ENCODE results near the gene GET3.
"Not testable (repeated sequence)": the region's sequence is repeated elsewhere in the genome, so short reads cannot be mapped to it uniquely, and the experiment has no call there.

The GET3 gene

DNA sequence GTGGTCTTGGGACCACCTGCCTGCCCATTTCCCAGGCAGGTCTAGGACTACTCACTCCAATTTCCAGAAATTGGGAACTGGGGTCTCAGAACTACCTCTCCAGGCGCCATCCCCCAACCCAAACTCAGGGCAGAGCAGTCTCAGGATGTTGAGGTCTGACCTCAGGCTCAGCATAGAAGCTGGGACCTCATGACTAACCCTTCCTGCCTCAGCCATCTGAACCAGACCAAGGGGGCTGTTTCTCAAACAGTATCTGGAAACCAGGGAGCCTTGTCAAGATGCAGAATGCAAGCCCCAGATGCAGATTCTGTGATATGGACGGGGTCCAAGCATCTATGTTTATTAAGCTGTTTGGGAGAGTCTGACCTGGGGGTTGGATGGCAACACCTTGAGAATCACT, 42.2 kb upstream of the GET3 start:
- peak overlapping the region; percentile 93 for H3K4me3 Mint-ChIP-seq
- peaks cover 3% of the 10 kb centered on the region for H3K27me3 Mint-ChIP-seq (ENCODE audit: low read depth, poor library complexity)
- peaks cover 22% of the 10 kb centered on the region for H3K4me1 Mint-ChIP-seq
- no peak for DNase-seq
- no peaks in the 10 kb centered on the region for H3K9me3 Mint-ChIP-seq
- TF ChIP-seq, protein P1, sequence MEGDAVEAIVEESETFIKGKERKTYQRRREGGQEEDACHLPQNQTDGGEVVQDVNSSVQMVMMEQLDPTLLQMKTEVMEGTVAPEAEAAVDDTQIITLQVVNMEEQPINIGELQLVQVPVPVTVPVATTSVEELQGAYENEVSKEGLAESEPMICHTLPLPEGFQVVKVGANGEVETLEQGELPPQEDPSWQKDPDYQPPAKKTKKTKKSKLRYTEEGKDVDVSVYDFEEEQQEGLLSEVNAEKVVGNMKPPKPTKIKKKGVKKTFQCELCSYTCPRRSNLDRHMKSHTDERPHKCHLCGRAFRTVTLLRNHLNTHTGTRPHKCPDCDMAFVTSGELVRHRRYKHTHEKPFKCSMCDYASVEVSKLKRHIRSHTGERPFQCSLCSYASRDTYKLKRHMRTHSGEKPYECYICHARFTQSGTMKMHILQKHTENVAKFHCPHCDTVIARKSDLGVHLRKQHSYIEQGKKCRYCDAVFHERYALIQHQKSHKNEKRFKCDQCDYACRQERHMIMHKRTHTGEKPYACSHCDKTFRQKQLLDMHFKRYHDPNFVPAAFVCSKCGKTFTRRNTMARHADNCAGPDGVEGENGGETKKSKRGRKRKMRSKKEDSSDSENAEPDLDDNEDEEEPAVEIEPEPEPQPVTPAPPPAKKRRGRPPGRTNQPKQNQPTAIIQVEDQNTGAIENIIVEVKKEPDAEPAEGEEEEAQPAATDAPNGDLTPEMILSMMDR (IDR thresholded peaks at IDR 0.05) = no peak
- H3K36me3 Mint-ChIP-seq (ENCODE audit: low read depth) = peaks cover 16% of the 10 kb centered on the region
- no peak overlapping the region for H3K27ac Mint-ChIP-seq

GRCh38 chr19:12695514-12695913, 41.8 kb upstream of the GET3 start:
- Mint-ChIP-seq H3K27ac (no peak overlapping the region), H3K4me1 (peaks cover 24% of the 10 kb centered on the region)

GRCh38 chr19:12695997-12696365, 41.3 kb upstream of the GET3 start:
- Mint-ChIP-seq H3K4me1 (peaks cover 28% of the 10 kb centered on the region), H3K4me3 (peak overlapping the region; percentile 93), H3K27ac (no peak overlapping the region), H3K36me3 (ENCODE audit: low read depth) (peaks cover 23% of the 10 kb centered on the region), H3K27me3 (ENCODE audit: low read depth, poor library complexity) (peaks cover 3% of the 10 kb centered on the region), H3K9me3 (no peaks in the 10 kb centered on the region)
- TF ChIP-seq, protein P1 (IDR thresholded peaks at IDR 0.05) = no peak
- no peak for DNase-seq

More at GRCh38 chr19:12695514-12695913, 41.8 kb upstream of the GET3 start:
- peaks cover 3% of the 10 kb centered on the region for H3K27me3 Mint-ChIP-seq (ENCODE audit: low read depth, poor library complexity)
- DNase-seq = no peak
- H3K4me3 Mint-ChIP-seq = peak overlapping the region; percentile 93
- TF ChIP-seq, protein P1 (IDR thresholded peaks at IDR 0.05) = no peak
- H3K36me3 Mint-ChIP-seq (ENCODE audit: low read depth) = peaks cover 19% of the 10 kb centered on the region
- no peaks in the 10 kb centered on the region for H3K9me3 Mint-ChIP-seq

DNA sequence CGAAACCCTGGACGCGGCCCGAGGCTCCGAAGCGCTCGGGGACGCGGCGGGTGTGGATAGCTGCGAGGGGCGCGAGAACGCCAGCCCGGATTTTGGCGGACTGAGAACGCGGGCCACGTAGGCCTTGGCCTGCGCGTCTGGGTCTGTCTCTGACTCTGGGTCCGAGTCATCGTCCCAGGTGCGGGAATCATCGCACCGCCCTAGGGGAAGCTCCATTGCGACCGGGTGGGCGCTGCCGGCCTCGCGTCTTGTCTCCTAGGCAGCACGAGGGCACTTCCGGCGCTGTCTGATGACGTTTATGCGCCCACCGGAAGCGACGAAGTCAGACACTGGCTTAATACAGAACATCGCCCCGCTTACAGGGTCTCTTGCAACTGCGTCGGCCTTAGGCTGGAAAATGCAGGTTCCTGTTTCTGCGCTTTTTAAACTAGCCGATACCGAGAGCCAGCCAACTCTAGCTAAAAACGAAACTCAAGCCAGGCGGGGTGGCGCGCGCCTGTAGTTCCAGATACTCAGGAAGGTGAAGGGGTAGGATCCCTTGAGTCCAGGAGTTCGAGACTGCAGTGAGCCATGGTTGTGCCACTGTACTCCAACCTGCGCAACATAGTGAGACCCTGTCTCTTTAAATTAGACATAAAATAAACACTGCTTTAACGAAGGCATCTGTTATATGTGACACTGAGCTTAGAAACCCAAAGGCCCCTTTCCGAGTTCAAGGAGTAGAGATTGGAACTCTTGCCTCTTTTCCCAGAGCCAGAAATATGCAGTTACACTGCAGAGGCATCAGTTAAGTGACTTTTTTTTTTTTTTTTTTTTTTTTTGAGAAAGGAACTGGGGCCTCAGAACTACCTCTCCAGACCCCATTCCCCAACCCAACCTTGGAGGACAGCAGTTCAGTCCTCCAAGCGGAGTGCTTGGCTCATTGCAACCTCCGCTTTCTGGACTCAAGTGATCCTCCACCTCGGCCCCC, 40.6 kb upstream of the GET3 start, which contains the start of gene FBXW9:
TSS of gene FBXW9 (minus strand) at position 266 of the 970 bp plus-strand sequence. CDS start at position 216, 50 bp downstream.
- peak within 1 kb of the TSS; percentile 99 for H3K27ac Mint-ChIP-seq
- H3K27me3 Mint-ChIP-seq (ENCODE audit: low read depth, poor library complexity) = peaks cover 6% of the 10 kb centered on the region
- peaks cover 28% of the 10 kb centered on the region for H3K36me3 Mint-ChIP-seq (ENCODE audit: low read depth)
- H3K4me3 Mint-ChIP-seq = peak within 1 kb of the TSS; percentile 93
- peak; percentile 99 for DNase-seq
- H3K4me1 Mint-ChIP-seq = peaks cover 35% of the 10 kb centered on the region
- TF ChIP-seq, protein P1 (IDR thresholded peaks at IDR 0.05) = no peak
- H3K9me3 Mint-ChIP-seq = no peaks in the 10 kb centered on the region

DNA sequence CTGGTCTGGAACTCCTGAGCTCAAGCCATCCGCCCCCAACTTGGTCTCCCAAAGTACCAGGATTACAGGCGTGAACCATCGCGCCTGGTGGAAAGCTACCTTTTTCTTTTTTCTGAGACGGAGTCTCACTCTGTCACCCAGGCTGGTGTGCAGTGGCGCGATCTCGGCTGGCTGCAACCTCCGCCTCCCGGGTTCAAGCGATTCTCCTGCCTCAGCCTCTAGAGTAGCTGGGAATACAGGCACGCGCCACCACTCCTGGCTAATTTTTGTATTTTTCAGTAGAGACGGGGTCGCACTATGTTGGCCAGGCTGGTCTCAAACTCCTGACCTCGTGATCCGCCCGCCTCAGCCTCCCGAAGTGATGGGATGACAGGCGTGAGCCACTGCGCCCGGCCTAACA, 39.9 kb upstream of the GET3 start:
- not testable (repeated sequence) for H3K27me3 Mint-ChIP-seq (ENCODE audit: low read depth, poor library complexity); DNase-seq; H3K27ac Mint-ChIP-seq; H3K9me3 Mint-ChIP-seq
- H3K4me1 Mint-ChIP-seq = peaks cover 35% of the 10 kb centered on the region
- peak overlapping the region; percentile 93 for H3K4me3 Mint-ChIP-seq
- peaks cover 33% of the 10 kb centered on the region for H3K36me3 Mint-ChIP-seq (ENCODE audit: low read depth)

GRCh38 chr19:12698138-12698537, 39.2 kb upstream of the GET3 start:
- H3K4me1 Mint-ChIP-seq = peaks cover 40% of the 10 kb centered on the region
- TF ChIP-seq, protein P1 (IDR thresholded peaks at IDR 0.05) = no peak
- H3K27ac Mint-ChIP-seq = no peak overlapping the region
- H3K27me3 Mint-ChIP-seq (ENCODE audit: low read depth, poor library complexity) = peaks cover 4% of the 10 kb centered on the region
- H3K4me3 Mint-ChIP-seq = peak overlapping the region; percentile 80
- peaks cover 40% of the 10 kb centered on the region for H3K36me3 Mint-ChIP-seq (ENCODE audit: low read depth)
- H3K9me3 Mint-ChIP-seq = no peaks in the 10 kb centered on the region
- no peak for DNase-seq

All from nephron progenitor cell (in vitro differentiated cells).